Cardiac fibroblast (primary cell): ENCODE data around the gene AKAP13.

Experiments
- DNase-seq, 2 donors: peaks; one replicate each; pipeline versions ENCODE4 v3.0.0 to v3.0.0-alpha.2; 2010; ENCODE audit warnings: low read depth in 2 of 2
- H3K4me3 ChIP-seq, 2 donors: replicated peaks in 1 of 2; 1 replicate in 1 of 2; 2 replicates in 1 of 2; pipeline ENCODE4 v1.5.1; 2011; ENCODE audit warnings: low read depth in 2 of 2, low read length in 2 of 2, mild to moderate bottlenecking in 2 of 2, moderate library complexity in 1 of 2
- CTCF ChIP-seq: IDR thresholded peaks from one replicate; pipeline ENCODE4 v1.5.1; 2011; ENCODE audit warnings: low read depth, mild to moderate bottlenecking, low read length, inconsistent platforms

The AKAP13 gene

DNA sequence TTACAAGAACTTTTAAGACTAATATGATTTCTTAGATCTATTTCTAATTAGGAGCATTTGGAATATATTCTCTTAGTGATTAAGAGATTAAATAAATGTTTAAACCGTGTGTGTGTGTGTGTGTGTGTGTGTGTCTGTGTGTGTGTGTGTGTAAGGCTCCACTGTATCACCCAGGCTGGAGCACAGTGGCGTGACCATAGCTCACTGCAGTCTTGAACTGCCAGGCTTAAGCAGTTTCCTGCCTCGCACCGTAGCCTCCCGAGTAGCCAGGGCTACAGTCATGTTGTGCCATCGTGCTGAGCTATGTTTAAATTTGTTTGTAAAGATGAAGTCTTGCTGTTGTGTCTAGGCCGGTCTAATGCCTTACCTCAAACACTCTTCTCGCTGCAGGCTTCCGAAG is 305.0 kb downstream of the AKAP13 start:
- TF ChIP-seq CTCF, result no peak
- no peak overlapping the region for H3K4me3 ChIP-seq
- DNase-seq, result no peak

DNA sequence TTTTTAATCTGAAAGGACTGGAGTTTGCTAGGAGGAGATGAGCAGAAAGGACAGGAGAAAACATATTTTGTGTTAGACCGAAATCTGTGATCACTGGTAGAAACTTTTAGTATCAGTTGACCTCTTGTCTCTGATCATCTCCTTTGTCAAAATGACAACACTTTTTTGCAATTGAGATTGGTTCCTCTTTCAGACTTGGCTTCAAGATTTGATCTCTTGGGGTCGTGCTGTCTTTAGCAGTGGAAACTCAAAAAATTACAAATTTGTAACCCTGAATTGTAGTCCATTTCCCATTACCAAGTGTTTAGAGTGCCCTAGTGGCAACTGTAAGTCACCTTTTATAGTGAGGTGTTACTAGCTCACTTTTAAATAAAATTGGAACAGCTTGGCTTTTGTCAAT is 306.9 kb downstream of the AKAP13 start:
- TF ChIP-seq CTCF, result no peak
- no peak for DNase-seq

DNA sequence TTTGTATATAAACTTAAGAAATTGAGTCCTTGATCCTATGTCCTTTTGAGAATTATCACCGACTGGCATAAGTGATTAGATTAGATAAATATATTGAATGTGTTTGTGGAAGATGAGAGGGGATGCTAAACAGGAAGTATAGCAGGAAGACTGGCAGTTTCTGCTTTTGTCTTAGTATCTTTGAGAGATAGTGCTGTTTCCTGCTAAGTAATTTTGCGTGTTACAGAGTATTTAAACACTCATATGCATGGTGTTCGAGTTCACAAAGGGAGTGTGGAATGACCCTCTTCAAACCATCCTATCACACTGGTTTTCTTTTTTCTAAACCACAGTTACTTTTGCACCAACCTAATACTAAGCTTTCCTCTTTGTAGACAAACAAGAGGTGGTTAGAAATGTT is 308.3 kb downstream of the AKAP13 start:
- TF ChIP-seq CTCF, result no peak
- no peak overlapping the region for H3K4me3 ChIP-seq
- DNase-seq, result no peak

More for the DNA sequence above, 306.9 kb downstream of the AKAP13 start:
- H3K4me3 ChIP-seq, result no peak overlapping the region

DNA sequence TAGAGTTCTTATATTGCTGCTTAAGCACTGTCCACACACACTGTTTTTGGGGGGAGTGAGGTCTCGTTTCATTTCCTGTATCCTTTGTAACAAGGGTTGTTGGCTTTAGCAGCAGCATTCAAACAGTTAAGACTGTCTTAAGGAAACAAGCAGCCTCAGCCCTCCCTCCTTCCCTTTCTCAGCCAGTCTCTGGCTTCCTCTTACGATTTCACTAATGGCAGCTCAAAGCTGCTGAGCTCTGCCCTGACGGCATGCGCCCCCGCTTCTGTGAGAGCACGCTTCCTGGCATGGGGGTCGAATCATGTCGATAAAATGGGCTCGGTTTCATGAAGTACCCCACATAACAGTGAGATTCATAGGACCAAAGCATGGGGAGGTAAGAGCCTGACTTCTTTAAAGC is 309.3 kb downstream of the AKAP13 start:
- peak; percentile 74 to 84 for DNase-seq
- no peak for TF ChIP-seq CTCF
- H3K4me3 ChIP-seq, result peak overlapping the region; percentile 18 to 36

DNA sequence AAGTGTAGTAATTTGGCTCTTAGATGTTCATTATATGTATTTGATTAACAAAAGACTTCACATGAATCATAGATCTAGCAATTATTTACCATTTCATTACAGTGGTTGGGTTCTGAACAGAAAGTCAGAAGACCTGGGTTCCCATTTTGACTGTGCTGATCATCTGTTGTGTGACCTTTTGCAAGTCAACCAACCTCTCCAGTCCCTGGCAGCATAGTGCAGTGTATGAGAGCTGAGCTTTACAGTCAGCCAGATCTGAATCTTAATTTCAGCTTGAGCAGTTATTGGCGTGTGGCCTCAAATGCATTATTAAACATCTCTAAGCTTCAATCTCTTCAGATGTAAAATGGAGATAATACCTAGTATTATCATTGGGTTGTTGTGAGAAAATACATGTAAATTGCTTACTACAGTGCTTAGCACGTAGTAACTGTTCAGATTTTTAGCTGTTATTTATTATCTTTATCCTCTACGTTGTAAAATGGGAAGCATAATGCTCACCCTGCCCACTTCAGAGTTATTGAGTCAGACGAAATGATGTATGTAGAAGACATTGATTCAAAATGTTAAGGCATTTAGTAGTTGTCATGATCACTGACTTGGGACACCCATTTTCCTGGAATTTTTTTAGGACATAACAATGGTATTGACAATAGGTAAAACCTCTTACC is 310.3 kb downstream of the AKAP13 start:
- DNase-seq, result no peak
- no peak overlapping the region for H3K4me3 ChIP-seq
- no peak for TF ChIP-seq CTCF

- TF ChIP-seq CTCF, result no peak
- no peak overlapping the region for H3K4me3 ChIP-seq
- no peak for DNase-seq
Observed at GRCh38 chr15:85691350-85692240, 311.2 kb downstream of the AKAP13 start.
